Smooth muscle cell of the umbilical artery (primary cell): ENCODE data around the gene TMEM37. TPM values are rescaled to one million over a fixed set of nuclear protein-coding genes. Genes with fewer than 3 reads are reported as not detected.

Experiments
- total RNA-seq: library from RNA; depleted of rRNA; stranded (reverse); fragments of >200 nt; gene quantifications from 2 replicates; pipeline ENCODE4 v1.2.3, GENCODE V29; 2014

TMEM37 gene, protein sequence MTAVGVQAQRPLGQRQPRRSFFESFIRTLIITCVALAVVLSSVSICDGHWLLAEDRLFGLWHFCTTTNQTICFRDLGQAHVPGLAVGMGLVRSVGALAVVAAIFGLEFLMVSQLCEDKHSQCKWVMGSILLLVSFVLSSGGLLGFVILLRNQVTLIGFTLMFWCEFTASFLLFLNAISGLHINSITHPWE
- 0.30 TPM in 1 of 2 replicates, not detected in the other for total RNA-seq

GRCh38 chr2:119431155-119431975, at the start of gene TMEM37:
Gene TMEM37, plus strand, starts transcription at chr2:119431854. Its CDS starts 50 bp downstream, at chr2:119431904.

Other genes starting within 250 kb of the TMEM37 start
- gene STEAP3, start 208.0 kb upstream of the TMEM37 start, total RNA-seq: 6.8 and 30.7 TPM in 2 replicates
- 6.7 and 9.5 TPM in 2 replicates for gene C2orf76, start 65.0 kb upstream of the TMEM37 start, total RNA-seq
- 71.5 and 80.2 TPM in 2 replicates for gene DBI, start 64.9 kb upstream of the TMEM37 start, total RNA-seq
- not detected in 2 replicates for gene SCTR, start 92.6 kb downstream of the TMEM37 start, total RNA-seq
- gene CFAP221, start 112.6 kb downstream of the TMEM37 start, total RNA-seq: not detected in 2 replicates
- 4.8 and 5.5 TPM in 2 replicates for gene TMEM177, start 247.3 kb downstream of the TMEM37 start, total RNA-seq